Midbrain (tissue), 1 donor: ENCODE data around the gene MYEF2.
A peak's percentile ranks its signal among the peaks of the same experiment; 100 is the strongest.

Experiments
- DNase-seq: peaks from one replicate; lab custom pipeline; 2025; lab: John Stamatoyannopoulos, UW

MYEF2 gene, protein sequence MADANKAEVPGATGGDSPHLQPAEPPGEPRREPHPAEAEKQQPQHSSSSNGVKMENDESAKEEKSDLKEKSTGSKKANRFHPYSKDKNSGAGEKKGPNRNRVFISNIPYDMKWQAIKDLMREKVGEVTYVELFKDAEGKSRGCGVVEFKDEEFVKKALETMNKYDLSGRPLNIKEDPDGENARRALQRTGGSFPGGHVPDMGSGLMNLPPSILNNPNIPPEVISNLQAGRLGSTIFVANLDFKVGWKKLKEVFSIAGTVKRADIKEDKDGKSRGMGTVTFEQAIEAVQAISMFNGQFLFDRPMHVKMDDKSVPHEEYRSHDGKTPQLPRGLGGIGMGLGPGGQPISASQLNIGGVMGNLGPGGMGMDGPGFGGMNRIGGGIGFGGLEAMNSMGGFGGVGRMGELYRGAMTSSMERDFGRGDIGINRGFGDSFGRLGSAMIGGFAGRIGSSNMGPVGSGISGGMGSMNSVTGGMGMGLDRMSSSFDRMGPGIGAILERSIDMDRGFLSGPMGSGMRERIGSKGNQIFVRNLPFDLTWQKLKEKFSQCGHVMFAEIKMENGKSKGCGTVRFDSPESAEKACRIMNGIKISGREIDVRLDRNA

DNA sequence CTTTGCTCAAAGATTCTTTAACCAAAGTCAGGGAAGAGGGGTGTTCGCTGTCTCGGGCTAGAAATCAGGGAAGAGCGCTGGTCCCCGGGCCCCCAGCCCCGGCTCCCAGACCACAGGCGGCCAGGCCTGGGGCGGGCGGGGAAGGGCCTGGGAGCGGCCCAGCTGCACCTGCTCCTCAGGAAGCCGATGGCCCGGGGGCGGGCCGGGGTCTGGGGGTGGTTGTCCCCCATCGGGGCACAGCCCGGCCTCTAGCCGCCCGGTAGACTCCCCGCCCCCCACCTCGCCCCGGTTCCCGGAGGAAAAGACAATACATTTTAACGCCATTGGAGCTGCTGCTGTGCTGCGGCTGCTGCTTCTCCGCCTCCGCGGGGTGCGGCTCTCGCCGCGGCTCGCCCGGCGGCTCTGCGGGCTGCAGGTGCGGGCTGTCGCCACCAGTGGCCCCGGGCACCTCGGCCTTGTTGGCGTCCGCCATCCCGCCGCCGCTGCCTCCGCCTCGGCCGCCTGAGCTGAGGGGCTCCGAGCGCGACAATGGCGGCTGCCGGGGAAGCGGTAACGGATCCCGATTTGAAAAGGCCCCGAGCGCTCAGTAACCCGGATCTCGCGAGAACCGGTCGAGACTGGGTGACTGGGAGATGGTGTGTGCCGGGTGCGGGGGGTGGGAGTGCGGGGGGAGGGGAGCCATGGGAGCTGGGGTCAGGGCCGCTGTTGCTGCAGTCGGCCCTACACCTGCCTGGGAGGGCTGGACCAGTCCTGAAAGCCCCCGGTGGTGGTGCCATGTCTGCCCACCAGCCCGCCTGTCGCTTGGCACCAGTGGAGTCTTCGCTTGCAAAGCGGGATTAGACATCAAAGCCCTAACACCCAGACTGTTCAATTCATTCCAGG, at the start of gene MYEF2:
MYEF2 (minus strand) TSS at position 530 of the 882 bp plus-strand sequence; CDS start at position 472, 58 bp downstream.
- DNase-seq: peak; percentile 55

DNA sequence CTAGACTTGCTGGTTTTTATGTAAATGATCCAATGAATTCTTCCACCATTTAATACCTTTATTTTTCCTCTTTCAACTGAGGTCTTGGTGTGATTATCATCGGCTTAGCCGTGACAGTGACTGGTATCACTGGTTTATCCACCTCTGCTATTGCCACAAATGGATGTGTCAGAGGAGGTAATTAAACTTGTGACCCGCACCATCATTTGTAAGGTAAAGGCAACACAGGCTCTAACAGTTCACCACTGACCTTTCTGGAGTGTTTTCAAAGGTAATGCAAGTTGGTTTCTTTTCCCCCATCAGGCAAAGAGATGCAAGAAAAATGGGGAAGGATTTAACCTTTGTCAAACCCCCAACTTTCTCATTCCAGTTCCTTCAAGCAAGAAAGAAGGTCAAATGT, 47.7 kb upstream of the MYEF2 start:
- no peak for DNase-seq

DNA sequence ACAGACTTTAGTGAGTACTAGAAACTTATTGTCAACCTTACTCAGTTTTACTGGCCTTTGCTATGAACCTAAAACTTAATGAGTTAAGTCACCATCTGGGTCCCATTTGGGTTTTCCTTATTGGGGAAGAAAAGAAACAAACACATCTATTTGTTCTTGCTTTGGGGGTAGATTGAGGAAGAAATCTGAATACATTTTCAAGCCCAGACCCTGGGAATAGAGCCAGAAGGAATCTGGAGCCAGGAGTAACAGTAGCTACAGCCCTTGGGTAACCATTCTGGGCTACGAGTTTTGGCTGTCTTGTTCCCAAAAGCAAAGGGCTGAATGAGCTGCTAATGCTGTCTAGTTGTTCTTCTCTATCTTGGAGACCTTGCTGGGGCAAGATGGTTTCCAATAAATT, 44.5 kb upstream of the MYEF2 start:
- DNase-seq: no peak

DNA sequence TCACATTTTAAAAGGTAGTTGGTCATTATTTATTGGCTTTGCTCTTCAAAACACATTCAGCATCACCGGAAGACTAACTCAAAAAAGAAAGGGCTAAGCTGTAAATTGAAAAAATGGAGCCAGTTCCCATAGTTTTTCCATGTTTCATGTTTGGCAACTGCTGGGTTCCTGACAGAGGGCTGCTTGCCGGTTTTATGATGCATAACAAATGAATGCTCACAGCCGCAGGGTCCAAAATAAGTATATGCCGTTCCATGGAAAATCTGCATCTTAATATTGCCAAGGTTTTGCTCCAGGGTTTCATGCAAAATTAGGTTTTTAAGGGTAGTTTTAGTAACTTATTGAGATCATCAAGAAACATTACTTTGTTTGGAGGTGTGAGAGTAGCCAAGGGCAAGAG, 43.8 kb upstream of the MYEF2 start:
- no peak for DNase-seq

DNA sequence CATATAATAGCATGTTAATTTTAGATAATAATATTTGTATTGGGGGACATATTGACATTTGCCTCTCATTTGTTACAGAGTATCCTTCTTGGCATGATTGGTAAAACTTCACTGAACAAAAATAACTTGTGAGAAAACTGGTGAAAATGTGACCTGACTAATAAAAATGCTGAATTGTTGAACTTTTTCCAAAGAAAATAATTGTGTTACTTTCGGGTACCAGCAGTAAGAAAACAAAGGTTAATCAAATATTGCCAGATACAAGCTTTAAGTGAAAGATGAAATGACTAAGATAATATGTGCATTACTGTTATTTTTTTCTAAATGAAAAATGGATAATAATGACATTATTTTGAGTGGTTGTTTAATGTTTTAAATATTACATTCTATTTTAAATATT, 43.2 kb upstream of the MYEF2 start:
- DNase-seq: no peak

DNA sequence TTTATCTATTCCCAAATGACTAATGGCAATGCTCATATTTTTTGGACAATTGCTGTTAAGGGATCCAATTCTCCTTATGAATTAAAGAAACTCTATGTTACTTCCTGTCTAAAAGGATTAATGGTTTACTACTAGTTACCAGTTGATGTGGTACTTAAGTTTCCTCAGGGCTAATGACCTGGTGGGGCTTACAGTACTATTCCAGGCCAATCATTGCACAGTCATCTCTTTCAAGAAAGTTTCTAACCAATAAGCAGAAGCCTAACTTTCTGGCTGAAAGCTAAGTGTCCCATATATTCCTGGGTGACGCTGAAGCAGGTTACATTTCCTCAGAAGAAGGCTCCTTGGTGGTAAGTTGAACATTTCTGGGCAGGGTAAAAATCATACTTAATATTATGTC, 27.9 kb upstream of the MYEF2 start, which contains the start of gene SLC12A1:
SLC12A1 (plus strand) TSS at position 322 of the 400 bp plus-strand sequence. CDS start 1,418 bp downstream, outside the sequence.
- no peak for DNase-seq

DNA sequence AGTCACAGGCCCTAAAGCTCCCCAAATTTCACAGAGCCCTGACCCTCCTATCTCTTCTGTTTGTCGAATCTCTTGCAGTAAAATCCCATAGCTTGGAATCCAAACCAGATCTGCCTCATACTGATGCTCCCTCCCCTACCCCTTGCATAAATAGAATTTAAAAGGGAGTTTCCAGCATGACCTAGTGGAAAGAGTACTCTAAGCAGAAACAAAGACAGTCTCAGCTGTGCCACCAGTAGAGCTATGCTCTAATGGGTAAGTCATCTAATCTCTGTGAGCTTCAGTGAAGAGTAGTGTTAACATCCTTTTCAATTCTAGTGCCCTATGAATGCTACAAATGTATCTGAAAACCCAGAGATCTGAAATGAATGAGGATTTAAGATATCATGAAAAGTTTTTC, 24.0 kb upstream of the MYEF2 start:
- no peak for DNase-seq

DNA sequence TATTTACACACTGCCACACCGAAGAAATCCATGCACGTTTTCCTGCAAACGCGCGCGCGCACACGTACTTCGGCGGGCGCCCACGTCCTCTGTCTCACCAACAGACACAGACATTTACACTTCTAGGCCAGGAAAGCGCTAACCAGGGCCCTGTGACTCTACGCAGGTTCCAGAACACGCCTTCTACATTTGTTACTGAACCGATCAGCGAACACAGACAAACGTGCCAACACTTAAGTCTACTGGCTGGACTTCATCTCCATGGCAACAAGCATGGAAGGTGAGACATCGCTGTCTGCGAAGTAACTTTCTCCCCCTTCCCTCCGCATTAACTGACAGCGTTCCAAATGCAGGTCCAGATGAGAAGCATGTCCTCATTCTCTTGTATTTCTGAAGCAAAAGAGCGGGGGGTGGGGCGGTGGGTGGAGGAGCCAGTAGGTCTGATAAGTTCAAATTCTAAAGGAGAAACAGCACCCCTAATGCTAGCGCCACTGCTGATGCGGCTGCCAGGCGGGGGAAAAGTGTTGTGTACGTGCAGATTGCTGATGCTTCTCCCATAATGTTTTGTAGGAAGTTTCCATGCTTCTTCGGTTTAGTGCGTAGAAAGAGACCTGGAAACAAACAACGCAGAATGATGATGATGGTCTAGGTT, 13.6 kb upstream of the MYEF2 start, which contains the start of gene CTXN2:
CTXN2 (plus strand) TSS at position 92 of the 652 bp plus-strand sequence. CDS start 9,636 bp downstream, outside the sequence.
- DNase-seq: peak; percentile 16

DNA sequence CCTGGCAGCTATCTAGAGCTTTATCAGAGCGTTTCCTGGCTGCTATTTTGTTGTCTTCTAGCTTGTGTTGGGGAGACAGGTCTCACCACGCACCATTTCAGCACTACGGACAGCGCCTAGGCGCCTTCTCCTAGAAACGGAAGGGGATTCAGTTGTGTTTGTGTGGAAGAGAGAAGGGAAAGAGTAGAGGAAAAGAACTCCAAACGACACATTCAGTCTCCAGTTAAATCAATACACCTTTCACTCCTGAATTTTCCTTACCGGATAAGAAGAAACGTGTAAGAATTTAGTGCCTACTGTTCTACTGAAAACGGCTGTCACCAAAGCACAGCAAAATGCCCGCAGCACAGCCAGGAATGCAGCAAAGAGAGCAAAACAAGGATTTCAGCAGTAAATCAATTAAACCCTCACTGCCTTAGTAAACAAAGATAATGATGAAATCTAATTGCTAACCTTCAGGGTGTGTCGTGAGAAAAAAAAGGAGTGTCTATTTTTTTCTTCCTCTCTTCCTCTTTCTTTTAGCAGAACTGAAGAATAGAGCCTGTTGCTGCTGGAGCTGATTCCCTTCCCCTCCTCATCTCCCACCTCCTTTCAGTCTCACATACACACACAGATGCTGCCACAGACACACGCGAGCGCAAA, 13.0 kb upstream of the MYEF2 start:
- DNase-seq: peak; percentile 59

DNA sequence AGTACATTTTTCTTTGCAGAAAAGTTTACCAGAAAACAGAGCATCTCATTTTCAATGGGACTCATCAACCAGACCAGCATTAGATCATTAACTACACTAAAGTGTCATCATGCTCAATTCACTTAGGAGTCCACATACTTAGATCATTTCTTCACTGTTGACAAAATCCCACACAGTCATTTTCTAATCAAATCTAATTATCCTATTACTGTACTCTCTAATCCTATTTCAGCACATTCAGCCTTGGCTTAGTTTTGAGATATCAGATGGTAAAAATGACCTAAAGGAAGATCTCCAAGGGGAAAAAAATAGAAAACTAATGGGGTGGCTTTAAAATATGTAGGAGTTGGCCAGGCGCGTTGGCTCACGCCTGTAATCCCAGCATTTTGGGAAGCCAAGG, 8.2 kb upstream of the MYEF2 start:
- DNase-seq: no peak

DNA sequence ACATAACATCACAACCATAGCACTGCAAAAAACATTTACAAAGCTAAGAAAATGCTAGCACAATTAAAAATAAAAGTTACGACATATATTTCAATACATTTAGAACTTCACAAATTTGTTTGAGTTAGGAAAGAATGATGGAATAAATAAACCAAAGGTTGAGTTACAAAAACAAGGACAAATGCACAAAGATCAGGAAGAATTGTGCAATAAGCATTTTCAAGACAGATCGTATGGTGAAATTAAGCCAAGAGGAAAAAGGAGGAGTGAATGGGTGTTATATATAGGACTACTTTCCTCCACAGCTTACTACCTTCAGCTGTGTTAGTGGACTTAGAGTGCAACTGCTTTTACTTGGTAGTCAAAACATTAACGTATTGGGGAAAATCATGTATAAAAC, 7.4 kb upstream of the MYEF2 start:
- no peak for DNase-seq

DNA sequence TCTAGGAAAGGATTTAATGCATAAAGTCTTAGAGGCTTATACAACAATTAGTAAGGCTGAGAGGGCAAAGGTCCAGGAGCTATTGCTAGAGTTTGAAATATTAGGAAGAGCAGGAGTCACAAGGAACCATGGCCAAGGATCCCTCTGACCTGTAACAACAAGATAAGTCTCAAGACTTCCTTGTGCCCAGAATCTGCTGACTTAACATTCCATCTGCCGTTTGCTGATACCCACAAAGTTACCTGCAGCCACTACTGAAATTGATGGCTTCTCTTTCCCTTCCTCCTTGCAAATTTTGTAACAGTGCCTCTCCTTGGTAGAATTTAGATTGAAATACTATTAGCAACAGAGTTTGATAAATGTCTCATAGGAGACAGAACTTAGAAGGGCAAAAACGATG, 4.7 kb upstream of the MYEF2 start:
- no peak for DNase-seq

DNA sequence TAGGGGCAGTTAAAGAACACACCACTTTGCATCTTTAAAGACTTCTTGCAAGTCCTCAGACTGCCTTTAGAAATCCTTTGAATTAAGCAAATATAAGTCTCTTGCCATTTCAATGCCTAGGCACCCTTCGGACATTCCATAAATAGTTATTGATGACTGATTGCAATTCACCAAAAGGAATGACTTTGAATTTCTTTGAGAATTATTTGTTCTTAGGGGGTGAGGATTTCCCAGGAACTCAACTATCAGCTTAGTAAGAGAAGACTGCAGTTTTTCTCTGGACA, 495 bp upstream of the MYEF2 start:
- no peak for DNase-seq

DNA sequence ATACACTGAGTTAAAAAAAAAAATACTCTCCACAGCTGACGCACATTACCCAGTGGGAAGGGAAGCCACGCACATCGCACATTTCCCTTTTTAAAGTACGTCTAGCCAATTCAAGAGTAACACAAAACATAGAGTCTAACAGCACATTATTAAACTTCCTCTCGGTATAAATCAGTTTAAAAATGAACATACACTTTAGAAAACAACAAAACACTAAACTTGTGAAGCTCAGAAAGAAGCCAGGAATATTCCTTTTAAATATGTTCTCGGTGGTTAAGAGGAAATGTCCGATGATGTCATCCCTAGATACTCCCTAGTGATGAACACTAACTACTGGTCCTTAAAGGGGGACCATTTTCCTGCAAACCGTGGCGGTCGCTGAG, 721 bp downstream of the MYEF2 start:
- DNase-seq: peak; percentile 29

DNA sequence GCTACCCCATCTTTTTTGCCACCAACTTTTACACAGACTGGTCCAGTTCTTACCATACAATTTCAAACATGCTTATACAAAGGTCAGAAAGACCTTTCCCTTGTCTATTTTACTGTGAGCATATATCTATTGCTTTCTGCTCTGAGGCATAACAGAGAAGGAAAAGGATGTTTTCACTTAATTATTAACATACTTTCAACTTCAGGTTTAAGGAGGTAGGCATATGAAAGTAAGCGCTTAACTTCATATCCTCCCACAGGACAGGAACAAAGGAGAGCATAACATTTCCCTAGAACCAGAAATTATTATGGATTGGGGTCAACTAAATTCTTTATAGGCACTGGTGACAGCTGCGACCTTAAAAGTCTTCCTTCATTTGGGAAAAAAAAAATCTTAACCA, 1.1 kb downstream of the MYEF2 start:
- DNase-seq: peak; percentile 15

DNA sequence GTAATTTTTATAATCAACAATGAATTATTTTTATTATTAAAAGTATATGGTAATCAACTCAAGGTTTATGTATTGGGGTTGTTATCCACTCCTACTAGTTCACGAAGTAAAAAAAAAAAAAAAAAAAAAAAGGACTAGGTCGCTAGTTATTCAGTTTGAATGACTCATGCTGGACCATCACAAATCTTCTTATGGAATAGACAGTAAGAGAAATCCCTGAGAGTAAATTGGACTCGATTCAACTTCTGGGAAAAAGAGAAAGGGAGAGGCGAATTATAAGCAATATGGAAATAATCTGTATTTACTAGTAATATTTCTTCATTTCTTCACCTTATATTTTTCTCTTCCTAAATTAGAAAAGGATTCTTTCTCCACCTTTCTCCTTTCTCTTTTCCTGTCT, 2.0 kb downstream of the MYEF2 start:
- DNase-seq: no peak

DNA sequence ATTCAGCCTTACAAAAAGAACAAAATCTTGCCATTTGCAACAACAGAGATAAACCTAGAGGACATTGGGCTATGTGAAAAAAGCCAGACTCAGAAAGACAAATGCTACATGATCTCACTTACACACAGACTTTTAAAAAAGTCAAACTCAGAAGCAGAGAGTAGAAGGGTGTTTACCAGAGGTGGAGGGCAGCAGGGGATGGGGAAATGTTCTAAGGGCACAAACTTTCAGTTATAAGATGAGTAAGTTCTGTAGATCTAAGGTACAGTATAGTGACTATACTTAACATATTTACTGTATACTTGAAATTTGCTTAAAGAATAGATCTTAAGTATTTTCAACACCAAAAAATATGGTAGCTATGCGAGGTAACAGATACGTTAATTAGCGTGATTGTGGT, 3.0 kb downstream of the MYEF2 start:
- DNase-seq: no peak

DNA sequence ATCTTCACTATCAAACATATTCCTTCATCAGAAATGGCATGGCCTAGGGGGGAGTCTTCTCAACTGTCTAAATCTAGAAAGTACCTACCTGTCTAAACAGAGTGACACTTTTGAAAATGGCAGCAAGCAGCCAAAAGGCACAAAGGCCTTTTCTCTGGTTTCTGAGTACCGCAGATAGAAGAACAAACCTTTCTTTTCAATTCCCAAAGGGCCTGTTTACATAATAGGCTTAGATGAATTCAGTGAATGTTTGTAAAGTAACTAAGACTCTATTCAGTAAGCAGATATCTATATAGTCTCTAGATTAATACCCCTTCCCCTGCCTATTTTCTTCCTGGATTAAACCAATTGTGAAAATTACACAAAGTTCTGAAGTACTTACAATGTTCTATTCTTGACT, 7.1 kb downstream of the MYEF2 start:
- DNase-seq: no peak

DNA sequence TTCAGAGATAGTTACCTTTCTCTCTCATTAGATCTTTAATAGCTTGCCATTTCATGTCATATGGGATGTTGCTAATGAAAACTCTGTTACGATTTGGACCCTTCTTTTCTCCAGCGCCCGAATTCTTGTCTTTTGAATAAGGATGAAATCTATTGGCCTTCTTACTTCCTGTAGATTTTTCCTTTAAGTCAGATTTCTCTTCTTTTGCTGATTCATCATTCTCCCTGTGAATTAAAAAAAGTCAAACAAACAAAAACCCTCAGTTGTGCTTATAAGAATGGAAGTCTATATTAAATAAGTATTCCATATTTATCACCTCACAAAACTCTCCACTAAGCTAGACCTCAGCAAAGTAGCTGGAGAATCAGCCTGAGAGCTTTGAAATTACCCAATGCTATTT, 9.5 kb downstream of the MYEF2 start:
- DNase-seq: no peak

DNA sequence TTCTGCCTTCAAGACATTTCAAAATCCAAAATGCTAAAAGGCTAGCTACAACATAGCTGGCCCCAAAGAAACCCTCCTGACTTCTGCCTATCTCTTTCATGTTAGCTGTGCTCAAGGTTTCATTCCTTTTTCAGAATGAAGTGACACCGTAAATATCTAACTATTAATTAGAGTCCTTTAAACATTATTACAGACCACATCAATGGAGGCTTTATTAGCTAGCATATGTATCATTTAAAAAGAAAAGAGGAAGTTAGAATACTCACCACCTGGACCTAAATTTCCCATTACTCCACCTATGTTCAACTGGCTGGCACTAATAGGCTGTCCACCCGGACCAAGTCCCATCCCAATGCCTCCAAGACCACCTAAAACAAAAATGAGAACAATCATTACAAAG, 24.6 kb downstream of the MYEF2 start:
- no peak for DNase-seq

DNA sequence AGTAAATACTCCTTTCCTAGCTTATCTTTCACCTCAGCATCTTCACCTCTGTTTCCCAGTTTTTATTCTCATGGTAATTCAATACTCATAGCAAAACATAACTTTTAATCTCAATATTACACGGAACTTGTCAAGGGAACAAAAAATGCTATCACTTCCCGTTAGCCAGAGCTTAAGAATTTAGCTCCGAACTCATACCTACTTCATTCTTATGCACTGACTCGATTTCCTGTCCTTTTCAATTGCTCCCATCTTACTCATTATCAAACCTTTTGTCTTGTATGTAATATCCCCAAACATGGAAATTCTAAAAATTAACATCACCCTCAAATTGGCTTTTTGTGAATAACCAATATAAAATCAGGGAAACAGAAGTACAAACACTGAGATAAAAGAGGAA, 28.2 kb downstream of the MYEF2 start:
- no peak for DNase-seq

DNA sequence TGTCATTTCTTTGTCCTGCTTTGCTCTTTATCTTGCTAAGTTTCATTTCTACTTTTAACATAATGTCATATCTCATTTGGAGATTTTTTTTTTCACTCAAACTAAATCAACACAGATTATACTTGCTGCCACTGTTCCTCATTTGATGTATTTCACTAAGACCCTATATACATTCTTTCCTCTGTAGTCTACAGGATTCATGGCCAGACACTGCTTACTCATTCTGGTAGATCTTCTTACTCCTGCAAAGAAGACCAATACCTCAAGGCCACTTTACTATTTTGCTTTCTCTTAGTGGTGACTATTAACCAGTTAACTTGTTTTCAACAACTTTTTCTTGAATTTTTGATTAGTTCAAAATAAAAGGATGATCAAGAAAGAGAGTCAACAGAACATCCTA, 30.7 kb downstream of the MYEF2 start:
- DNase-seq: no peak
